Neural cell (in vitro differentiated cells): ENCODE data around the gene LZTS3.

ENCODE experiments used
- CTCF ChIP-seq: fragments of 450-650 bp; IDR thresholded peaks from 2 replicates; pipeline ENCODE4 v1.5.1; 2014; ENCODE audit warnings: antibody characterized with exemption, mild to moderate bottlenecking, moderate library complexity; ENCODE audit not compliant: poor library complexity, severe bottlenecking
- EP300 ChIP-seq: fragments of 450-650 bp; conservative IDR thresholded peaks from 2 replicates; pipeline ENCODE4 v1.6.1; 2014; ENCODE audit warnings: antibody characterized with exemption, mild to moderate bottlenecking, moderate library complexity; ENCODE audit not compliant: poor library complexity, severe bottlenecking
- EZH2 ChIP-seq: fragments of 200-600, 300-800 bp; shearing (Covaris generic), sonication (generic); IDR thresholded peaks from 2 replicates; pipeline ENCODE4 v1.6.1; 2014; ENCODE audit warnings: antibody characterized with exemption, low read length, borderline replicate concordance, mild to moderate bottlenecking; ENCODE audit not compliant: insufficient read depth, poor library complexity, severe bottlenecking
- POLR2AphosphoS5 ChIP-seq: IDR thresholded peaks from 2 replicates; pipeline ENCODE4 v1.6.1; 2012
- TAF1 ChIP-seq: IDR thresholded peaks from 2 replicates; pipeline ENCODE4 v1.6.1; 2012; ENCODE audit warnings: low read depth

GRCh38 chr20:3119044-3119443 is 54.3 kb downstream of the LZTS3 start:
- TF ChIP-seq CTCF (no peak), POLR2AphosphoS5 (no peak), EZH2 (no peak), TAF1 (no peak), EP300 (no peak)
